Measurements from ENCODE around the gene FAM72B.
"Not testable (repeated sequence)": the region's sequence is repeated elsewhere in the genome, so short reads cannot be mapped to it uniquely, and the experiment has no call there.

Gene FAM72B

GRCh38 chr1:121199763-121200162 is 15.6 kb upstream of the FAM72B start:
- DNase-seq: not testable (repeated sequence)

GRCh38 chr1:121197095-121197882 is 13.1 kb upstream of the FAM72B start:
- DNase-seq: not testable (repeated sequence)

GRCh38 chr1:121192512-121192911 is 8.4 kb upstream of the FAM72B start:
- not testable (repeated sequence) for DNase-seq

- DNase-seq: peak; percentile 4
Measured at GRCh38 chr1:121187914-121188313, 3.8 kb upstream of the FAM72B start.

- DNase-seq: not testable (repeated sequence)
Measured at GRCh38 chr1:121186191-121186590, 2.1 kb upstream of the FAM72B start.

- not testable (repeated sequence) for DNase-seq
Measured at GRCh38 chr1:121185140-121185708, 1.1 kb upstream of the FAM72B start.

GRCh38 chr1:121183867-121184266 is 273 bp downstream of the FAM72B start:
- peak; percentile 28 for DNase-seq

- DNase-seq: not testable (repeated sequence)
Measured at GRCh38 chr1:121178197-121178596, 5.9 kb downstream of the FAM72B start.

- not testable (repeated sequence) for DNase-seq
Measured at GRCh38 chr1:121176649-121177048, 7.5 kb downstream of the FAM72B start.

GRCh38 chr1:121168152-121168668 is 15.9 kb downstream of the FAM72B start:
- DNase-seq: not testable (repeated sequence)

- DNase-seq: not testable (repeated sequence)
Measured at GRCh38 chr1:121167225-121167738, 16.9 kb downstream of the FAM72B start.

GRCh38 chr1:121165296-121165695 is 18.8 kb downstream of the FAM72B start:
- DNase-seq: not testable (repeated sequence)

- not testable (repeated sequence) for DNase-seq
Measured at GRCh38 chr1:121163850-121164757, 20.0 kb downstream of the FAM72B start.

- DNase-seq: not testable (repeated sequence)
Measured at GRCh38 chr1:121161199-121161901, 22.8 kb downstream of the FAM72B start.

- DNase-seq: not testable (repeated sequence)
Measured at GRCh38 chr1:121160118-121160517, 24.0 kb downstream of the FAM72B start.

- DNase-seq: not testable (repeated sequence)
Measured at GRCh38 chr1:121157609-121158008, 26.5 kb downstream of the FAM72B start.

GRCh38 chr1:121156958-121157603 is 27.1 kb downstream of the FAM72B start:
- not testable (repeated sequence) for DNase-seq

GRCh38 chr1:121155671-121156358 is 28.3 kb downstream of the FAM72B start:
- DNase-seq: not testable (repeated sequence)

- not testable (repeated sequence) for DNase-seq
Measured at GRCh38 chr1:121154811-121155210, 29.3 kb downstream of the FAM72B start.

- not testable (repeated sequence) for DNase-seq
Measured at GRCh38 chr1:121152788-121153187, 31.4 kb downstream of the FAM72B start.

- not testable (repeated sequence) for DNase-seq
Measured at GRCh38 chr1:121151294-121151693, 32.8 kb downstream of the FAM72B start.

Data from retina (tissue), 1 donor.